HFFc6 (cell line): ENCODE data around the gene B3GNT2. TPM values are rescaled to one million over a fixed set of nuclear protein-coding genes. Genes with fewer than 3 reads are reported as not detected.

Experiments
- DNase-seq: peaks from one replicate; pipeline ENCODE4 v3.0.0-alpha.2; 2018
- H3K27ac Mint-ChIP-seq: 2 replicates; pipeline ENCODE4 v1.8.0; 2020; ENCODE audit warnings: mild to moderate bottlenecking, mixed read lengths
- H3K27me3 Mint-ChIP-seq: 2 replicates; pipeline ENCODE4 v1.8.0; 2021; ENCODE audit warnings: mild to moderate bottlenecking, moderate library complexity, mixed read lengths; ENCODE audit not compliant: insufficient read depth
- H3K36me3 Mint-ChIP-seq: 2 replicates; pipeline ENCODE4 v1.8.0; 2021; ENCODE audit warnings: low read depth, mixed read lengths
- H3K4me1 Mint-ChIP-seq: 2 replicates; pipeline ENCODE4 v1.8.0; 2020; ENCODE audit warnings: low read depth, mixed read lengths
- H3K4me3 Mint-ChIP-seq: 2 replicates; pipeline ENCODE4 v1.8.0; 2020; ENCODE audit warnings: mild to moderate bottlenecking, moderate library complexity, mixed read lengths
- H3K9me3 Mint-ChIP-seq: 2 replicates; pipeline ENCODE4 v1.8.0; 2020; ENCODE audit warnings: mild to moderate bottlenecking, mixed read lengths
- CTCF ChIP-seq: fragments of 200-600 bp; sonication (generic); IDR thresholded peaks from 2 replicates; pipeline ENCODE4 v1.5.0; 2021; ENCODE audit warnings: antibody characterized with exemption, mild to moderate bottlenecking
- total RNA-seq, 6 experiments: library from RNA; stranded (reverse); fragmentation: NEBNext Ultra II Directional; extraction: Animal tissue kit (Norgen Biotek cat#: 25700); gene quantifications; 2 replicates in 1 of 6; 3 replicates in 5 of 6; pipeline ENCODE4 v1.2.3, GENCODE V29; 2021

The B3GNT2 gene
- total RNA-seq, 6 experiments from 2014 or later = 12.5 to 16.7 (median 15.1) TPM

- peaks cover 1% of the 10 kb centered on the region; the same call in 1 of the 2 replicates for H3K27me3 Mint-ChIP-seq
- DNase-seq = no peak
- TF ChIP-seq CTCF = no peak
- peaks cover 9% of the 10 kb centered on the region; the same call in 1 of the 2 replicates for H3K9me3 Mint-ChIP-seq
- H3K27ac Mint-ChIP-seq = no peak overlapping the region
- peaks cover 35% of the 10 kb centered on the region for H3K36me3 Mint-ChIP-seq
- H3K4me1 Mint-ChIP-seq = peaks cover 37% of the 10 kb centered on the region
- H3K4me3 Mint-ChIP-seq = no peak overlapping the region
These were observed 26.3 kb downstream of the B3GNT2 start for GRCh38 chr2:62222171-62222570.

- no peak for DNase-seq
- peaks cover 3% of the 10 kb centered on the region; the same call in 1 of the 2 replicates for H3K27me3 Mint-ChIP-seq
- no peak overlapping the region for H3K4me3 Mint-ChIP-seq
- H3K4me1 Mint-ChIP-seq = peaks cover 37% of the 10 kb centered on the region
- H3K27ac Mint-ChIP-seq = no peak overlapping the region
- peaks cover 9% of the 10 kb centered on the region; the same call in 1 of the 2 replicates for H3K9me3 Mint-ChIP-seq
- H3K36me3 Mint-ChIP-seq = peaks cover 35% of the 10 kb centered on the region
- no peak for TF ChIP-seq CTCF
These were observed 26.8 kb downstream of the B3GNT2 start for GRCh38 chr2:62222674-62223073.

- peaks cover 19% of the 10 kb centered on the region for H3K4me1 Mint-ChIP-seq
- H3K4me3 Mint-ChIP-seq = no peak overlapping the region
- H3K9me3 Mint-ChIP-seq = peaks cover 3% of the 10 kb centered on the region; the same call in 1 of the 2 replicates
- peaks cover 29% of the 10 kb centered on the region for H3K36me3 Mint-ChIP-seq
- peaks cover 3% of the 10 kb centered on the region for H3K27me3 Mint-ChIP-seq
- no peak for DNase-seq
- H3K27ac Mint-ChIP-seq = no peak overlapping the region
- TF ChIP-seq CTCF = no peak
These were observed 29.1 kb downstream of the B3GNT2 start for GRCh38 chr2:62224976-62225375.

- no peak for DNase-seq
- no peak overlapping the region for H3K4me3 Mint-ChIP-seq
- H3K36me3 Mint-ChIP-seq = peaks cover 23% of the 10 kb centered on the region
- H3K27me3 Mint-ChIP-seq = peaks cover 3% of the 10 kb centered on the region
- TF ChIP-seq CTCF = no peak
- H3K9me3 Mint-ChIP-seq = no peaks in the 10 kb centered on the region
- H3K27ac Mint-ChIP-seq = no peak overlapping the region
- peaks cover 15% of the 10 kb centered on the region for H3K4me1 Mint-ChIP-seq
These were observed 31.6 kb downstream of the B3GNT2 start for GRCh38 chr2:62227386-62228075.

- H3K9me3 Mint-ChIP-seq = no peaks in the 10 kb centered on the region
- H3K27ac Mint-ChIP-seq = no peak overlapping the region
- no peak for TF ChIP-seq CTCF
- H3K36me3 Mint-ChIP-seq = peaks cover 9% of the 10 kb centered on the region; the same call in 1 of the 2 replicates
- H3K4me3 Mint-ChIP-seq = no peak overlapping the region
- H3K4me1 Mint-ChIP-seq = peaks cover 15% of the 10 kb centered on the region
- H3K27me3 Mint-ChIP-seq = peaks cover 2% of the 10 kb centered on the region; the same call in 1 of the 2 replicates
- no peak for DNase-seq
These were observed 33.2 kb downstream of the B3GNT2 start for GRCh38 chr2:62229082-62229605.
